Astrocyte of the cerebellum (primary cell): ENCODE data around the gene TMEM164.

Source experiments
- DNase-seq: peaks from one replicate; pipeline ENCODE4 v3.0.0-alpha.2; 2011; ENCODE audit warnings: low read depth
- H3K4me3 ChIP-seq: 2 replicates; pipeline ENCODE4 v1.5.1; 2011; ENCODE audit warnings: mild to moderate bottlenecking, low read depth, low read length, moderate library complexity
- CTCF ChIP-seq: IDR thresholded peaks from 2 replicates; pipeline ENCODE4 v1.5.1; 2012; ENCODE audit warnings: low read length, low read depth, moderate library complexity, mild to moderate bottlenecking; ENCODE audit errors: missing control alignments
- in situ Hi-C: cut with HindIII; loops from 2 replicates; pipeline ENCODE4 v1.10.0; 2017; ENCODE audit warnings: low sequenced_read_pairs

Gene TMEM164

GRCh38 chrX:110133735-110134370, 130.9 kb downstream of the TMEM164 start:
- in situ Hi-C loops: no loop called here
- no peak for TF ChIP-seq CTCF
- no peak for DNase-seq
- no peak overlapping the region for H3K4me3 ChIP-seq

DNA sequence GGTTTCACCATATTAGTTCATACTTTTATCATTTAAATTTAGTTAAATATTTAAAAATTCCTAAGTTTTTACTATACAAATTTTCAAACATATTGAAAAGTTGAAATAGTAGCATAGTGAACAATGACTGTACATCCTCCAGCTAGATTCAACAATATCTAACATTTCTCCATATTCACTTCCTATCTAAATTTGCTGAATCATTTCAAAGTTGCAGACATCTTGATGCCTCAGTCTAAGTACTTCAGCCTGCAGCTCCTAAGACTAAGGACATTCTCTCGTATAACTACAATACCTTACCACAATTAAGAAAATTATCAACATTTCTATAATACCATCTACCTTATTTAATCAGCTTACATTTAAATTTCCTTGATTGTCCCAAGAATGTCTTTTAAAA, 132.7 kb downstream of the TMEM164 start:
- no peak for DNase-seq
- TF ChIP-seq CTCF: no peak
- in situ Hi-C loops: no loop called here
- H3K4me3 ChIP-seq: no peak overlapping the region

DNA sequence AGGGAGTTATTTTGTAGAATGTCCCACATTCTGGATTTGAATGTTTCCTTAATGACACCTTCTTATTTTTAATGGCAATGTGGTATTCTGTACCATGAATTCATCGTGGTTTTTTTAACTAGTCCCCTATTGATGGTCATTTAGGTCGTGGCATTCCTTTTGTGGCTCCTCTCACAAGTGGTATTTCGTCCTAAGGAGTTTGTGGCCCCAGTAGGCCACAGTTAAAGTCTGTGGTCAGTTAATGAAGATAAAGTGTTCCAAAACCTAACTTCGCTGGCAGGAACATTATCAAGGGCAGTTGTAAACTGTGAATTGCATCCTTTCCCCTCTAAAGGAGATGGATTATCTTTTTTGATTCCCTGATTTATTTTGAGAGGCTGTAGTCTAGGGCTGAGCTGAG, 133.2 kb downstream of the TMEM164 start:
- no peak for TF ChIP-seq CTCF
- no peak for DNase-seq
- no peak overlapping the region for H3K4me3 ChIP-seq
- in situ Hi-C loops: no loop called here

DNA sequence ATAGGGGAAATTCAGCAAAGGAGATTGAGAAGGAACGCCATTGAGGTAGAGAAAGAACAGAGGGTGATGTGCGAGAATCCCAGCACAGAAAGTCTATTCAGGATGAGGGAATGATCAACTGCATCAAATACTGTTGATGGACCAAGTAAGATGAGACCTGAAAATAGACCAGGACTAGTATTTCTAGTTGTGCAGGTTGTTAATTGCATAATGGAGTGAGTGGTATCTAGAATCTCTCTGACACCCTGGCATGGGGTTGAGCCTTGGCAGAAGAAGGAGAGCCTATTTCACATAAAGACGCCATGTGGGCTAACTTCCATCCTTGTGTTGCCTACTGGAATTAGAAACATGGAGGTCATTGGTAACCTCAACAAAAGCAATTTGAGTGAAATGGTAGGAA, 135.6 kb downstream of the TMEM164 start:
- no peak for DNase-seq
- no peak overlapping the region for H3K4me3 ChIP-seq
- in situ Hi-C loops: no loop called here
- no peak for TF ChIP-seq CTCF

DNA sequence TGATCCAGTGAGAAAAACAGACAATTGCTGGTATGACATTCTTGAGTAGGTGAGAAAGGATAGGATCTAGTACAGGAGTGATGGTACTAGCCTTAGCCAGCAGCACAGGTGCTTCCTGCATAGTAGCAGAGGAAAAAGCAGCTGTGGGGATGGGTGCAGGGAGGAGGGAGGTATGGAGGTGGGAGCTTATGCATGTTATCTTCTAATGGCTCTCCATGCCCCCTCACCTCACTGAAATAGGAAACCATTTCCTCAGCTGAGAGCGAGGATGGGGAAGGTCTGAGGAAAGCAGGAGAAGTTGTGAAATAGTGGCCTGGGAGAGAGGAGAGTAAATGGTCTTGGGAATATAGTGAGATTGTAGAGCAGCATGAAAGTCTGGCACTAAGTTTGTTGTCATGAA, 136.3 kb downstream of the TMEM164 start:
- in situ Hi-C loops: no loop called here
- no peak overlapping the region for H3K4me3 ChIP-seq
- no peak for DNase-seq
- TF ChIP-seq CTCF: no peak

DNA sequence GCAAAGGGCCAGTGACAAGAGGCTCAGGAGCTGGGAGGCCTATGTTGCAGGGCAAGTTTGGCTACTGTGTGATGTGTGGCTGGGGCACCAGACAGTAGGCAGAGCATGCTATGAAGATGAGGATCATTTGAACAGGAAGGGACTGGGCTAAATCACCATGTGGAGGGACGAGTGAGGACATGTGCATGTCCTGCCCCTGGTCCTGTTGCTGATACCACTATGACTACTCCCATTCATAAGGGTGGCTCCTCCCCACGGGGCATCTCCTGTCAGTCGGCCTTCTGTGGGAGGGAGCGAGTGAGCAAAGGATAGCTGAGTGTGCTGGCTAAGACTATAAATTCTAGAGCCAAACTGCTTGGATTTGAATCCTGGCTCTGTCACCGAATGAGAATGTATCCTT, 139.2 kb downstream of the TMEM164 start:
- in situ Hi-C loops: no loop called here
- no peak overlapping the region for H3K4me3 ChIP-seq
- no peak for DNase-seq
- TF ChIP-seq CTCF: no peak
